ENCODE results near the gene DYNLT1.

The DYNLT1 gene

GRCh38 chr6:158596861-158597260 is 47.7 kb downstream of the DYNLT1 start:
- H3K4me3 Mint-ChIP-seq, result no peak overlapping the region
- H3K27me3 Mint-ChIP-seq (ENCODE audit: low read depth), result no peaks in the 10 kb centered on the region
- H3K27ac Mint-ChIP-seq, result no peak overlapping the region
- no peak for DNase-seq (ENCODE audit: low spot score)
- H3K36me3 Mint-ChIP-seq (ENCODE audit: low read depth), result peaks cover 54% of the 10 kb centered on the region
- H3K4me1 Mint-ChIP-seq (ENCODE audit: low read depth), result no peaks in the 10 kb centered on the region
- no peaks in the 10 kb centered on the region for H3K9me3 Mint-ChIP-seq

- DNase-seq (ENCODE audit: low spot score), result no peak
- Mint-ChIP-seq H3K4me3 (no peak overlapping the region), H3K4me1 (ENCODE audit: low read depth) (no peaks in the 10 kb centered on the region), H3K36me3 (ENCODE audit: low read depth) (peaks cover 67% of the 10 kb centered on the region), H3K27me3 (ENCODE audit: low read depth) (no peaks in the 10 kb centered on the region), H3K9me3 (no peaks in the 10 kb centered on the region), H3K27ac (no peak overlapping the region)
Observed at GRCh38 chr6:158595223-158595622, 49.3 kb downstream of the DYNLT1 start.

GRCh38 chr6:158593670-158594069 is 50.9 kb downstream of the DYNLT1 start:
- H3K27ac Mint-ChIP-seq, result no peak overlapping the region
- peaks cover 72% of the 10 kb centered on the region for H3K36me3 Mint-ChIP-seq (ENCODE audit: low read depth)
- DNase-seq (ENCODE audit: low spot score), result no peak

GRCh38 chr6:158591810-158592209 is 52.7 kb downstream of the DYNLT1 start:
- no peaks in the 10 kb centered on the region for H3K27me3 Mint-ChIP-seq (ENCODE audit: low read depth)
- H3K27ac Mint-ChIP-seq, result no peak overlapping the region
- DNase-seq (ENCODE audit: low spot score), result no peak
- no peaks in the 10 kb centered on the region for H3K4me1 Mint-ChIP-seq (ENCODE audit: low read depth)
- H3K9me3 Mint-ChIP-seq, result no peaks in the 10 kb centered on the region
- no peak overlapping the region for H3K4me3 Mint-ChIP-seq
- peaks cover 74% of the 10 kb centered on the region for H3K36me3 Mint-ChIP-seq (ENCODE audit: low read depth)

More at GRCh38 chr6:158593670-158594069, 50.9 kb downstream of the DYNLT1 start:
- Mint-ChIP-seq H3K9me3 (no peaks in the 10 kb centered on the region), H3K27me3 (ENCODE audit: low read depth) (no peaks in the 10 kb centered on the region), H3K4me3 (no peak overlapping the region), H3K4me1 (ENCODE audit: low read depth) (no peaks in the 10 kb centered on the region)

- no peaks in the 10 kb centered on the region for H3K4me1 Mint-ChIP-seq (ENCODE audit: low read depth)
- H3K4me3 Mint-ChIP-seq, result no peak overlapping the region
- no peak overlapping the region for H3K27ac Mint-ChIP-seq
- peaks cover 73% of the 10 kb centered on the region for H3K36me3 Mint-ChIP-seq (ENCODE audit: low read depth)
- no peaks in the 10 kb centered on the region for H3K27me3 Mint-ChIP-seq (ENCODE audit: low read depth)
- DNase-seq (ENCODE audit: low spot score), result no peak
- H3K9me3 Mint-ChIP-seq, result no peaks in the 10 kb centered on the region
Observed at GRCh38 chr6:158591134-158591809, 53.3 kb downstream of the DYNLT1 start.

GRCh38 chr6:158589366-158589765 is 55.2 kb downstream of the DYNLT1 start:
- H3K36me3 Mint-ChIP-seq (ENCODE audit: low read depth), result peaks cover 80% of the 10 kb centered on the region
- no peak for DNase-seq (ENCODE audit: low spot score)
- no peak overlapping the region for H3K4me3 Mint-ChIP-seq
- no peaks in the 10 kb centered on the region for H3K27me3 Mint-ChIP-seq (ENCODE audit: low read depth)
- no peaks in the 10 kb centered on the region for H3K9me3 Mint-ChIP-seq
- H3K4me1 Mint-ChIP-seq (ENCODE audit: low read depth), result no peaks in the 10 kb centered on the region
- H3K27ac Mint-ChIP-seq, result no peak overlapping the region

- Mint-ChIP-seq H3K9me3 (no peaks in the 10 kb centered on the region), H3K36me3 (ENCODE audit: low read depth) (peaks cover 72% of the 10 kb centered on the region), H3K4me1 (ENCODE audit: low read depth) (no peaks in the 10 kb centered on the region), H3K4me3 (no peak overlapping the region), H3K27ac (no peak overlapping the region), H3K27me3 (ENCODE audit: low read depth) (no peaks in the 10 kb centered on the region)
- DNase-seq (ENCODE audit: low spot score), result no peak
Observed at GRCh38 chr6:158586652-158587051, 57.9 kb downstream of the DYNLT1 start.

Data from T-helper 2 cell treated with Interferon-gamma antibody and Interleukin-4, amounts not matched to agents 5 μg/mL and 100 μg/mL, for 36 hours (primary cell).